Natural killer cell (primary cell): ENCODE results near the gene FBXO44. TPM values are rescaled to one million over a fixed set of nuclear protein-coding genes. Genes with fewer than 3 reads are reported as not detected.

Experiments used
- ATAC-seq, 3 donors: fragments of 150-1000 bp in 2 of 3; fragments of 200-7000 bp in 1 of 3; cut with Tn5 transposase; 1 replicate in 1 of 3; 2 replicates in 2 of 3; pipeline ENCODE4 v1.10.0; 2021; ENCODE audit warnings: mild to moderate bottlenecking in 2 of 3, moderate library complexity in 2 of 3
- DNase-seq, 2 donors: peaks; one replicate each; pipeline versions ENCODE4 v3.0.0 to v3.0.0-alpha.2; 2013 to 2021; ENCODE audit warnings: mixed read lengths in 1 of 2
- H3K27ac ChIP-seq: one replicate; pipeline ENCODE4 v1.5.1; 2013; ENCODE audit warnings: mild to moderate bottlenecking, low read length
- H3K27me3 ChIP-seq: one replicate; pipeline ENCODE4 v1.6.1; 2013; ENCODE audit warnings: low read length; ENCODE audit not compliant: control insufficient read depth, insufficient read depth
- H3K36me3 ChIP-seq: one replicate; pipeline ENCODE4 v1.6.1; 2013; ENCODE audit warnings: low read length; ENCODE audit not compliant: control insufficient read depth, insufficient read depth
- H3K4me1 ChIP-seq: one replicate; pipeline ENCODE4 v1.6.1; 2013; ENCODE audit warnings: low read length; ENCODE audit not compliant: control insufficient read depth, insufficient read depth
- H3K4me3 ChIP-seq: one replicate; pipeline ENCODE4 v1.5.1; 2013; ENCODE audit warnings: low read length
- H3K9me3 ChIP-seq: one replicate; pipeline ENCODE4 v1.6.1; 2013; ENCODE audit warnings: low read length; ENCODE audit not compliant: control insufficient read depth, insufficient read depth
- H3K27ac Mint-ChIP-seq, 2 donors: one replicate each; pipeline ENCODE4 v1.8.0; 2022; ENCODE audit warnings: mild to moderate bottlenecking in 2 of 2, mixed read lengths in 2 of 2, moderate library complexity in 1 of 2
- H3K27me3 Mint-ChIP-seq, 2 donors: one replicate each; pipeline ENCODE4 v1.8.0; 2022; ENCODE audit warnings: low read depth in 2 of 2, mixed read lengths in 2 of 2
- H3K36me3 Mint-ChIP-seq: one replicate; pipeline ENCODE4 v1.8.0; 2022; ENCODE audit warnings: mixed read lengths
- H3K4me1 Mint-ChIP-seq, 2 donors: one replicate each; pipeline ENCODE4 v1.8.0; 2022; ENCODE audit warnings: mixed read lengths in 2 of 2
- H3K4me3 Mint-ChIP-seq: one replicate; pipeline ENCODE4 v1.8.0; 2022; ENCODE audit warnings: mild to moderate bottlenecking, moderate library complexity, mixed read lengths
- H3K9me3 Mint-ChIP-seq, 2 donors: one replicate each; pipeline ENCODE4 v1.8.0; 2022; ENCODE audit warnings: mixed read lengths in 2 of 2
- CTCF ChIP-seq: fragments of 200-600 bp; IDR thresholded peaks from one replicate; pipeline ENCODE4 v1.8.0; 2022; ENCODE audit warnings: antibody characterized with exemption
- WGBS: methylation state at CpG from one replicate; pipeline ENCODE4 v1.1.7; 2013; ENCODE audit warnings: missing lambda C conversion rate; ENCODE audit not compliant: insufficient coverage; 5-methylcytosine and 5-hydroxymethylcytosine counted together
- intact Hi-C: fragments of 100-400 bp; cut with micrococcal nuclease; formaldehyde crosslinking; loops from one replicate; pipeline ENCODE4 v1.14.2; 2022
- total RNA-seq, 4 donors: library from RNA; stranded (reverse); fragments of 120-200 nt in 1 of 4; gene quantifications; one replicate each; pipeline versions ENCODE4 v1.2.3 to v1.2.4, GENCODE V29; 2013 to 2022

The FBXO44 gene
- total RNA-seq, 3 donors from 2014 or later (not counting 1 experiment from before 2014, with no cell fraction given), result 57.6 to 79.1 (median 69.8) TPM

DNA sequence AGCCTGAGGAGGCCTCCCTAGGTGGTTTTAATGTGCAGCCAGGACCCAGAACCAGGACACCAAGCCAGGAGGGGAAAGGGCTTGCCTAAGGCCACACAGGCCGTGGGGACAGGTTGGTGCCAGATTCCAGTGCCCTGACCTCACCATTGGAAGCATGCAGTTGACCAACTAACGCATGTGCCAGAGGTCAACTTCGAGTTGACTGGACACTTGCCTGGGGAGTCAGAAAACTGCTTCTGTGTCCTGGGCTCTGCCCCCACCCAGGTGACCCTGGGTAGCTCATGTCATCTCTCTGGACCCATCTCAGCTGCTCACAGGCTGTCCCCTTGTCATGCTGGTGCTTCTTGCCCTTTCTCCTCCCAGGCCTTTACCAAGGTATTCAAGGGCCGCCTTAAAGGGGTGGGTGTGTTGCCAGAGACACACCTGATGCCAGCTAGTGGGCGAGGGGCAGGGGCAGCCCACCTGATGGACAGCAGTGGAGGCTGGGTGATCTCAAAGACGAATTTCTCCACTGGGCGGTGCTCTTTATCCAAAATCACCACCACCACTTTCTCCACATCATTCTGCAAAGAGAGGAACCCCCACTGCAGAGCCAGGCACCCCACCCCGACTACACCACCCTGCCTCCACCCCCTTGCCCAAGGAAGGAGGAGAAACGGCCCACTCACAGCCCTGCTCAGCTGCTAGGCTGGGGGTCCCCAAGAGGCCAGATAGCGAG lies 21.9 kb downstream of the FBXO44 start:
- Mint-ChIP-seq H3K36me3 (no peaks in the 10 kb centered on the region), H3K27ac (no peak overlapping the region), H3K4me1 (peaks cover 0 to 34% of the 10 kb centered on the region in 2 donors), H3K27me3 (no peaks in the 10 kb centered on the region), H3K9me3 (no peaks in the 10 kb centered on the region), H3K4me3 (no peak overlapping the region)
- H3K27ac ChIP-seq, result no peak overlapping the region
- no peak for TF ChIP-seq CTCF
- WGBS, result 95% methylated on average over 9 of the region's 10 CpGs
- no peaks in the 10 kb centered on the region for H3K9me3 ChIP-seq
- H3K4me1 ChIP-seq, result peaks cover 16% of the 10 kb centered on the region
- no peak for DNase-seq
- no peak for ATAC-seq
- intact Hi-C loops, result no loop called here
- H3K4me3 ChIP-seq, result no peak overlapping the region
- H3K36me3 ChIP-seq, result peaks cover 37% of the 10 kb centered on the region
- no peaks in the 10 kb centered on the region for H3K27me3 ChIP-seq

GRCh38 chr1:11678442-11678841 lies 23.8 kb downstream of the FBXO44 start:
- no peak for TF ChIP-seq CTCF
- 100% methylated on average over 2 of the region's 2 CpGs for WGBS

DNA sequence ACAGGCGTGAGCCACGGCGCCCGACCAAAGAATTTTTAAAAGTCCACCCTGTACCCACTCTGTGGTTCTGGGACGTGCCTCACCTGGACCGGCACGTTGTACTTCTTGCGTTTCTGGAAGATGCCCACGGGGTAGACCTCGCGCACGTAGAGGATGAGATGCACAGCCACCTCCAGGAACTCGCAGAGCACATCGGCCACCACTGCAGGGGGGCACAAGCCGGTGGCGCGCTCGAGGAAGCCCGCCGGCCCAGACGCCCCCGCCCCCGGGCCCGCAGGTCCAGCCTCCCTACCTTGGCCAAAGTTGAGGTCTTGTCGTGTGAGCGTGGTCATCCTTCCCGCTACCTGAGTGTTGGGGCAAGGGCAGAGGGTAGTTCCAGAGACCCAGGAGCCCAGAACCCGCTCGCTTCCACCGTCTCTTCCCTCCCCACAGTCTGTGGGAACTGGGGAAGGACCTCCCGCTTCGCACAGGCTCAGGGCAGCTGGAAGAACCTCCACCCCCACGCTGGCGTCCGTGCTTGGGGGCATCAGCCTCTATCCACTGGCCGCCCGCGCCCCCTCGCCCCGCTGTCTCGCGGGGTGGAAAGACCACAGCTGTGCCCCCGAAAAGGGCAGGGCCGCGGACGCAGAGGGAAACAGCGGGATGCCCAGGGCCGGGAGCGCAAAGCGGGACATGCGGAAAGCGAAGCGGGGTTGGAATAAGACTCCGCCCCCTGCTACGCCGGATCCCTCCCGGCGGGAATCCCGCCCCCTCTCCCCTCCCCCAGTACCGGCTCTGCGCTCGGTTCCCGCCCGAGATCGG lies 25.8 kb downstream of the FBXO44 start:
- 13% methylated on average over 65 of the region's 65 CpGs for WGBS
- ATAC-seq, result peak; percentile 1 to 9 (median 6)

More at GRCh38 chr1:11678442-11678841, 23.8 kb downstream of the FBXO44 start:
- no peak for DNase-seq
- no peaks in the 10 kb centered on the region for H3K9me3 Mint-ChIP-seq
- no peaks in the 10 kb centered on the region for H3K27me3 ChIP-seq
- peak overlapping the region in 1 of 2 donors; percentile 38 for H3K27ac Mint-ChIP-seq
- no peak overlapping the region for H3K27ac ChIP-seq
- peaks cover 22% of the 10 kb centered on the region for H3K36me3 ChIP-seq
- H3K4me3 ChIP-seq, result no peak overlapping the region
- no peaks in the 10 kb centered on the region for H3K36me3 Mint-ChIP-seq
- peaks cover 5 to 33% of the 10 kb centered on the region in 2 donors for H3K4me1 Mint-ChIP-seq
- H3K4me3 Mint-ChIP-seq, result peak overlapping the region; percentile 60
- no peaks in the 10 kb centered on the region for H3K9me3 ChIP-seq
- no peak for ATAC-seq
- peaks cover 23% of the 10 kb centered on the region for H3K4me1 ChIP-seq
- no peaks in the 10 kb centered on the region for H3K27me3 Mint-ChIP-seq
- intact Hi-C loops, result no loop called here

More for the DNA sequence above, 25.8 kb downstream of the FBXO44 start:
- H3K27ac Mint-ChIP-seq, result peak overlapping the region in 1 of 2 donors; percentile 91
- peak overlapping the region; percentile 92 for H3K4me3 Mint-ChIP-seq
- peaks cover 5 to 30% of the 10 kb centered on the region in 2 donors for H3K4me1 Mint-ChIP-seq
- no peaks in the 10 kb centered on the region for H3K27me3 Mint-ChIP-seq
- no peaks in the 10 kb centered on the region for H3K9me3 Mint-ChIP-seq
- intact Hi-C loops, result loop anchor here (1.0 to 5.0 kb wide), 2 partner anchors 13 to 37 kb away; no protein-coding TSS in a partner anchor
- TF ChIP-seq CTCF, result no peak
- peak in 1 of 2 donors; percentile 37 for DNase-seq
- H3K27ac ChIP-seq, result peak overlapping the region; percentile 61
- H3K4me1 ChIP-seq, result peaks cover 23% of the 10 kb centered on the region
- no peaks in the 10 kb centered on the region for H3K27me3 ChIP-seq
- peaks cover 5% of the 10 kb centered on the region for H3K36me3 ChIP-seq
- no peaks in the 10 kb centered on the region for H3K36me3 Mint-ChIP-seq
- H3K4me3 ChIP-seq, result peak overlapping the region; percentile 98
- no peaks in the 10 kb centered on the region for H3K9me3 ChIP-seq
